Measurements from ENCODE around the gene EMSY. TPM values are rescaled to one million over a fixed set of nuclear protein-coding genes. Genes with fewer than 3 reads are reported as not detected.
A peak's percentile ranks its signal among the peaks of the same experiment; 100 is the strongest.
"Not testable (repeated sequence)": the region's sequence is repeated elsewhere in the genome, so short reads cannot be mapped to it uniquely, and the experiment has no call there.

EMSY gene
- total RNA-seq, 4 donors from 2014 or later, result 29.0 to 39.8 (median 37.5) TPM

GRCh38 chr11:76592961-76593360, 148.1 kb downstream of the EMSY start:
- H3K4me1 ChIP-seq, result peaks cover 0 to 4% (median 0%) of the 10 kb centered on the region in 3 donors
- H3K27ac ChIP-seq, result no peak overlapping the region
- H3K9me3 ChIP-seq, result no peaks in the 10 kb centered on the region
- H3K27me3 ChIP-seq, result no peaks in the 10 kb centered on the region
- no peak overlapping the region for H3K4me3 ChIP-seq
- WGBS, 2 donors (ENCODE audit: low coverage in 1 of 2), result 83 to 100% methylated on average over 2 of the region's 3 CpGs
- TF ChIP-seq CTCF (IDR thresholded peaks at IDR 0.05), result no peak
- no peak for TF ChIP-seq POLR2A (IDR thresholded peaks at IDR 0.05)
- TF ChIP-seq EP300 (IDR thresholded peaks at IDR 0.05), result no peak
- no peak for TF ChIP-seq POLR2AphosphoS5 (IDR thresholded peaks at IDR 0.05)
- no peak for ATAC-seq
- H3K36me3 ChIP-seq, result no peaks in the 10 kb centered on the region

GRCh38 chr11:76595091-76595490, 150.3 kb downstream of the EMSY start:
- WGBS, 2 donors (ENCODE audit: low coverage in 1 of 2), result 89 to 96% methylated on average over 4 of the region's 4 CpGs
- not testable (repeated sequence) for H3K4me3 ChIP-seq, H3K36me3 ChIP-seq, H3K9me3 ChIP-seq, H3K27me3 ChIP-seq, H3K4me1 ChIP-seq, H3K27ac ChIP-seq, ATAC-seq

GRCh38 chr11:76596652-76597051, 151.8 kb downstream of the EMSY start:
- Histone ChIP-seq H3K4me1 (no peaks in the 10 kb centered on the region), H3K27ac (no peak overlapping the region), H3K4me3 (no peak overlapping the region), H3K36me3 (no peaks in the 10 kb centered on the region), H3K27me3 (no peaks in the 10 kb centered on the region), H3K9me3 (no peaks in the 10 kb centered on the region)
- 71 to 81% methylated on average over 6 to 8 of the region's 11 CpGs for WGBS, 2 donors (ENCODE audit: low coverage in 1 of 2)
- no peak for ATAC-seq
- TF ChIP-seq POLR2AphosphoS5 (IDR thresholded peaks at IDR 0.05), result no peak
- no peak for TF ChIP-seq CTCF (IDR thresholded peaks at IDR 0.05)
- TF ChIP-seq EP300 (IDR thresholded peaks at IDR 0.05), result no peak
- TF ChIP-seq POLR2A (IDR thresholded peaks at IDR 0.05), result no peak

GRCh38 chr11:76597533-76598425, 153.0 kb downstream of the EMSY start:
- Histone ChIP-seq H3K27ac (no peak overlapping the region), H3K4me1 (peaks cover 0 to 8% (median 2%) of the 10 kb centered on the region in 3 donors), H3K4me3 (no peak overlapping the region), H3K27me3 (no peaks in the 10 kb centered on the region), H3K36me3 (no peaks in the 10 kb centered on the region), H3K9me3 (no peaks in the 10 kb centered on the region)
- 89 to 95% methylated on average over 4 to 5 of the region's 12 CpGs for WGBS, 2 donors (ENCODE audit: low coverage in 1 of 2)
- ATAC-seq, result no peak
- TF ChIP-seq POLR2AphosphoS5 (IDR thresholded peaks at IDR 0.05) (no peak), EP300 (IDR thresholded peaks at IDR 0.05) (no peak), POLR2A (IDR thresholded peaks at IDR 0.05) (no peak), CTCF (IDR thresholded peaks at IDR 0.05) (no peak)

GRCh38 chr11:76598426-76598839, 153.6 kb downstream of the EMSY start:
- no peak for ATAC-seq
- Histone ChIP-seq H3K4me3 (no peak overlapping the region), H3K36me3 (no peaks in the 10 kb centered on the region), H3K27me3 (no peaks in the 10 kb centered on the region), H3K9me3 (no peaks in the 10 kb centered on the region), H3K27ac (no peak overlapping the region), H3K4me1 (peaks cover 0 to 15% (median 9%) of the 10 kb centered on the region in 3 donors)
- WGBS, 2 donors (ENCODE audit: low coverage in 1 of 2), result 47 to 80% methylated on average over 1 to 5 of the region's 6 CpGs
- peak in 3 of 4 experiments; percentile 8 to 48 (median 20) for TF ChIP-seq CTCF (IDR thresholded peaks at IDR 0.05)
- TF ChIP-seq POLR2A (IDR thresholded peaks at IDR 0.05), result no peak
- TF ChIP-seq EP300 (IDR thresholded peaks at IDR 0.05), result no peak
- TF ChIP-seq POLR2AphosphoS5 (IDR thresholded peaks at IDR 0.05), result no peak
